H1 (cell line): ENCODE data around the gene TRAPPC2B. TPM values are rescaled to one million over a fixed set of nuclear protein-coding genes. Genes with fewer than 3 reads are reported as not detected.
"Not testable (repeated sequence)": the region's sequence is repeated elsewhere in the genome, so short reads cannot be mapped to it uniquely, and the experiment has no call there.

Experiments used
- CTCF ChIA-PET: fragments of 300-600 bp; sonication (Branson Sonifier 250); formaldehyde crosslinking; loops from one replicate; lab custom pipeline; 2021; ENCODE audit not compliant: partially characterized antibody; lab: Charles Lee
- POLR2A ChIA-PET: fragments of 300-600 bp; sonication (Branson Sonifier 250); formaldehyde crosslinking; loops from one replicate; lab custom pipeline; 2021; ENCODE audit warnings: inconsistent platforms; ENCODE audit not compliant: partially characterized antibody; lab: Charles Lee
- DNase-seq, 2 experiments: peaks; one replicate each; pipeline versions ENCODE4 v3.0.0 to v3.0.0-alpha.2; 2010 to 2022; ENCODE audit warnings: low spot score in 2 of 2, low read depth in 1 of 2, mixed read lengths in 1 of 2
- FAIRE-seq: peaks from 2 replicates; lab custom pipeline; 2011; peaks lifted over from hg19 to GRCh38; lab: Jason Lieb, UNC
- H2AFZ ChIP-seq: 2 replicates; pipeline ENCODE4 v1.8.1; 2012; ENCODE audit warnings: low read length, inconsistent platforms
- H2AK5ac ChIP-seq: 2 replicates; pipeline ENCODE4 v1.6.1; 2013; ENCODE audit warnings: low read depth, low read length
- H2BK120ac ChIP-seq: replicated peaks from 2 replicates; pipeline ENCODE3; 2013; ENCODE audit warnings: low read depth, low read length, inconsistent platforms
- H2BK12ac ChIP-seq: 2 replicates; pipeline ENCODE4 v1.6.1; 2013; ENCODE audit warnings: low read depth, low read length
- H2BK15ac ChIP-seq: 2 replicates; pipeline ENCODE4 v1.6.1; 2013; ENCODE audit warnings: low read length
- H2BK20ac ChIP-seq: 2 replicates; pipeline ENCODE4 v1.6.1; 2013; ENCODE audit warnings: low read length
- H2BK5ac ChIP-seq: 2 replicates; pipeline ENCODE4 v1.6.1; 2013; ENCODE audit warnings: low read depth, low read length
- H3K14ac ChIP-seq: 2 replicates; pipeline ENCODE4 v1.6.1; 2013; ENCODE audit warnings: inconsistent platforms; ENCODE audit not compliant: insufficient read length
- H3K18ac ChIP-seq: 2 replicates; pipeline ENCODE4 v1.6.1; 2013; ENCODE audit warnings: low read length; ENCODE audit errors: extremely low read depth
- H3K23ac ChIP-seq: 2 replicates; pipeline ENCODE4 v1.6.1; 2013; ENCODE audit warnings: inconsistent platforms; ENCODE audit not compliant: insufficient read length
- H3K23me2 ChIP-seq: 2 replicates; pipeline ENCODE4 v1.6.1; 2013; ENCODE audit warnings: low read depth, low read length
- H3K27ac ChIP-seq: 2 replicates; pipeline ENCODE4 v1.6.1; 2011; ENCODE audit warnings: low read depth, low read length, inconsistent platforms
- H3K27me3 ChIP-seq, 4 experiments: replicated peaks in 1 of 4; 1 replicate in 1 of 4; 2 replicates in 3 of 4; pipeline versions ENCODE4 v1.6.1 to v1.8.1; 2011 to 2013; ENCODE audit warnings: low read length in 3 of 4, mild to moderate bottlenecking in 3 of 4, inconsistent platforms in 2 of 4, mixed read lengths in 2 of 4, moderate library complexity in 1 of 4; ENCODE audit not compliant: control insufficient read depth in 3 of 4, insufficient read depth in 3 of 4; ENCODE audit errors: extremely low read depth in 1 of 4
- H3K36me3 ChIP-seq, 4 experiments: 2 replicates each; pipeline versions ENCODE4 v1.6.1 to v1.8.1; 2011 to 2013; ENCODE audit warnings: mild to moderate bottlenecking in 4 of 4, low read length in 3 of 4, moderate library complexity in 2 of 4, control low read depth in 1 of 4, inconsistent platforms in 1 of 4; ENCODE audit not compliant: insufficient read depth in 4 of 4, control insufficient read depth in 2 of 4
- H3K4ac ChIP-seq: replicated peaks from 2 replicates; pipeline ENCODE3; 2013; ENCODE audit warnings: low read length, low read depth, mixed read lengths, inconsistent platforms; ENCODE audit not compliant: insufficient read length
- H3K4me1 ChIP-seq, 4 experiments: replicated peaks in 1 of 4; 1 replicate in 1 of 4; 2 replicates in 3 of 4; pipeline versions ENCODE4 v1.6.1 to v1.8.1; 2011 to 2013; ENCODE audit warnings: low read length in 3 of 4, inconsistent platforms in 2 of 4, mixed read lengths in 1 of 4; ENCODE audit not compliant: insufficient read depth in 4 of 4, control insufficient read depth in 3 of 4
- H3K4me2 ChIP-seq, 2 experiments: 2 replicates each; pipeline versions ENCODE4 v1.6.1 to v1.8.1; 2011 to 2013; ENCODE audit warnings: low read depth in 2 of 2, low read length in 2 of 2, control low read depth in 1 of 2, inconsistent platforms in 1 of 2, mild to moderate bottlenecking in 1 of 2; ENCODE audit not compliant: insufficient read depth in 1 of 2
- H3K4me3 ChIP-seq, 4 experiments: fragments of 200-600, 300-600 bp in 1 of 4; sonication (generic), shearing (Covaris generic), sonication (Bioruptor Twin) in 1 of 4; 2 replicates each; pipeline versions ENCODE4 v1.5.1 to v1.8.1; 2011 to 2016; ENCODE audit warnings: low read length in 4 of 4, low read depth in 3 of 4, control low read depth in 2 of 4, inconsistent platforms in 2 of 4, mild to moderate bottlenecking in 2 of 4, mixed read lengths in 1 of 4, moderate library complexity in 1 of 4; ENCODE audit not compliant: insufficient read depth in 2 of 4; ENCODE audit errors: extremely low read depth in 1 of 4
- H3K56ac ChIP-seq: replicated peaks from 2 replicates; pipeline ENCODE3; 2013; ENCODE audit warnings: low read depth, mild to moderate bottlenecking, mixed read lengths, low read length, inconsistent platforms; ENCODE audit not compliant: insufficient read length
- H3K79me1 ChIP-seq: 2 replicates; pipeline ENCODE4 v1.6.1; 2013; ENCODE audit warnings: low read depth, low read length, control low read depth
- H3K79me2 ChIP-seq, 2 experiments: 2 replicates each; pipeline versions ENCODE4 v1.6.1 to v1.8.1; 2012 to 2013; ENCODE audit warnings: low read length in 2 of 2, mild to moderate bottlenecking in 2 of 2, inconsistent platforms in 1 of 2; ENCODE audit not compliant: insufficient read depth in 2 of 2, control insufficient read depth in 1 of 2
- H3K9ac ChIP-seq, 4 experiments: replicated peaks in 1 of 4; 1 replicate in 1 of 4; 2 replicates in 3 of 4; pipeline versions ENCODE4 v1.6.1 to v1.8.1; 2011 to 2013; ENCODE audit warnings: low read depth in 3 of 4, low read length in 3 of 4, control low read depth in 2 of 4, mild to moderate bottlenecking in 2 of 4, moderate library complexity in 2 of 4, inconsistent platforms in 1 of 4; ENCODE audit errors: extremely low read depth in 1 of 4
- H3K9me3 ChIP-seq, 2 experiments: 2 replicates each; pipeline versions ENCODE4 v1.6.1 to v1.8.1; 2012 to 2013; ENCODE audit warnings: mild to moderate bottlenecking in 2 of 2, moderate library complexity in 2 of 2, control low read depth in 1 of 2, inconsistent platforms in 1 of 2, low read depth in 1 of 2, low read length in 1 of 2, mixed read lengths in 1 of 2; ENCODE audit not compliant: insufficient read depth in 2 of 2
- H4K20me1 ChIP-seq, 2 experiments: replicated peaks in 1 of 2; 2 replicates each; pipeline versions ENCODE3 to v1.8.1; 2011 to 2013; ENCODE audit warnings: inconsistent platforms in 2 of 2, low read length in 2 of 2, mild to moderate bottlenecking in 1 of 2; ENCODE audit not compliant: insufficient read depth in 2 of 2, control insufficient read depth in 1 of 2
- H4K5ac ChIP-seq: 2 replicates; pipeline ENCODE4 v1.6.1; 2013; ENCODE audit warnings: low read length, low read depth, mixed read lengths, inconsistent platforms; ENCODE audit not compliant: insufficient read length
- H4K8ac ChIP-seq: 2 replicates; pipeline ENCODE4 v1.8.0; 2013; ENCODE audit warnings: mild to moderate bottlenecking, moderate library complexity, low read length, inconsistent platforms; ENCODE audit not compliant: insufficient read depth; ENCODE audit errors: extremely low read depth
- H4K91ac ChIP-seq: replicated peaks from 2 replicates; pipeline ENCODE3; 2013; ENCODE audit warnings: low read length, mixed read lengths, inconsistent platforms; ENCODE audit not compliant: insufficient read length
- WGBS, 2 experiments: shearing (Covaris generic) in 1 of 2; methylation state at CpG; one replicate each; pipeline versions ENCODE4 v1.1.6 to v1.1.7; 2013 to 2015; ENCODE audit warnings: low lambda C conversion rate in 2 of 2, mixed read lengths in 2 of 2, inconsistent platforms in 1 of 2, low coverage in 1 of 2, missing lambda C conversion rate in 1 of 2; ENCODE audit not compliant: insufficient replicate concordance in 2 of 2, insufficient coverage in 1 of 2, insufficient read length in 1 of 2; ENCODE audit errors: extremely low coverage in 1 of 2, missing lambda C conversion rate in 1 of 2; 5-methylcytosine and 5-hydroxymethylcytosine counted together
- polyA plus RNA-seq, 7 experiments: library from polyadenylated mRNA; depleted of rRNA in 3 of 7; stranded (reverse) in 5 of 7; unstranded in 2 of 7; fragments of >200 nt in 5 of 7; fragments of 200-250 nt in 2 of 7; gene quantifications; 1 replicate in 5 of 7; 2 replicates in 1 of 7; 4 replicates in 1 of 7; pipeline versions ENCODE4 v1.2.1 to v1.2.3, GENCODE V29; 2011 to 2013; ENCODE audit warnings: missing spikeins in 2 of 7, mixed read lengths in 2 of 7
- total RNA-seq: library from RNA; stranded (reverse); fragmentation: NEBNext Ultra II Directional; extraction: Animal tissue kit (Norgen Biotek cat#: 25700); gene quantifications from 2 replicates; pipeline ENCODE4 v1.2.1, GENCODE V29; 2021

TRAPPC2B gene
- total and polyA plus RNA-seq, 2 of the 8 experiments (the other 6 are each of a cell fraction or from before 2014, with no cell fraction given), result 8.7 to 28.3 TPM

DNA sequence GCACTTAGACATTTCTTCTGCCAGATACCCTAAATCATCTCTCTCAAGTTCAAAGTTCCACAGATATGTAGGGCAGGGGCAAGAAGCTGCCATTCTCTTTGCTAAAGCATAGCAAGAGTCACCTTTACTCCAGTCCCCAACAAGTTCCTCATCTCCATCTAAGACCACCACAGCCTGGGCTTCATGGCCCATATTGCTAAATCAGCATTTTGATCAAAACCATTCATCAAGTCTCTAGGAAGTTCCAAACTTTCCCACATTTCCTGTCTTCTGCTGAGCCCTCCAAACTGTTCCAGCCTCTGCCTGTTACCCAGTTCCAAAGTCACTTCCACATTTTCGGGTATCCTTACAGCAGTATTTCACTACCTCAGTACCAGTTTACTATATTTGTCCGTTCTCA lies 11.3 kb downstream of the TRAPPC2B start:
- H4K91ac ChIP-seq, POLR2A ChIA-PET, H4K20me1 ChIP-seq, FAIRE-seq, H2BK120ac ChIP-seq, H2BK15ac ChIP-seq, H4K8ac ChIP-seq, H2AFZ ChIP-seq, H3K79me1 ChIP-seq, H3K79me2 ChIP-seq, H3K4me3 ChIP-seq, H2BK5ac ChIP-seq, H3K14ac ChIP-seq, H4K5ac ChIP-seq, H3K4ac ChIP-seq, H3K56ac ChIP-seq, H3K27me3 ChIP-seq, H3K4me1 ChIP-seq, H3K4me2 ChIP-seq, H2AK5ac ChIP-seq, H3K27ac ChIP-seq, H3K23me2 ChIP-seq, H2BK12ac ChIP-seq, H2BK20ac ChIP-seq, H3K23ac ChIP-seq, DNase-seq, H3K18ac ChIP-seq, H3K9ac ChIP-seq: not testable (repeated sequence)
- peaks cover 0 to 32% (median 0%) of the 10 kb centered on the region in 4 experiments; a peak in 3 of 8 replicates for H3K36me3 ChIP-seq
- H3K9me3 ChIP-seq, result peaks cover 35 to 37% of the 10 kb centered on the region in 2 experiments
- WGBS, 2 experiments, result 94% methylated on average over 2 of the region's 2 CpGs; no CpG with 5 or more reads in 1 of the 2 experiments
- CTCF ChIA-PET, result interaction anchor here (0.6 kb wide), 1 partner anchor 420 kb away, joined by 3 read pairs; no protein-coding TSS in a partner anchor
